DMS153 (cell line): ENCODE data around the gene PCDHGB4.
"Not testable (repeated sequence)": the region's sequence is repeated elsewhere in the genome, so short reads cannot be mapped to it uniquely, and the experiment has no call there.

Experiments used
- DNase-seq: peaks from one replicate; lab custom pipeline; 2025; lab: John Stamatoyannopoulos, UW

Gene PCDHGB4

GRCh38 chr5:141387557-141388311 is at the start of gene PCDHGB4:
Gene PCDHGB4, plus strand, starts transcription at chr5:141387698. Its CDS starts 187 bp downstream, at chr5:141387885.
- DNase-seq = not testable (repeated sequence)

- no peak for DNase-seq
Measured at GRCh38 chr5:141338538-141339306, 48.8 kb upstream of the PCDHGB4 start, which contains the start of gene PCDHGA2. Gene PCDHGA2, plus strand, starts transcription at chr5:141338760.

GRCh38 chr5:141340781-141341354 is 46.6 kb upstream of the PCDHGB4 start:
- not testable (repeated sequence) for DNase-seq

GRCh38 chr5:141342773-141343172 is 44.7 kb upstream of the PCDHGB4 start:
- DNase-seq = no peak

GRCh38 chr5:141343242-141343952 is 44.1 kb upstream of the PCDHGB4 start, which contains the start of gene PCDHGA3:
Gene PCDHGA3, plus strand, starts transcription at chr5:141343829. Its CDS starts 205 bp downstream, at chr5:141344034.
- DNase-seq = no peak

- DNase-seq = no peak
Measured at GRCh38 chr5:141343953-141344463, 43.5 kb upstream of the PCDHGB4 start.

- no peak for DNase-seq
Measured at GRCh38 chr5:141345327-141345726, 42.2 kb upstream of the PCDHGB4 start.

GRCh38 chr5:141346017-141346416 is 41.5 kb upstream of the PCDHGB4 start:
- not testable (repeated sequence) for DNase-seq

GRCh38 chr5:141349917-141350619 is 37.4 kb upstream of the PCDHGB4 start, which contains the start of gene PCDHGB1:
Gene PCDHGB1, plus strand, starts transcription at chr5:141350099. Its CDS starts 162 bp downstream, at chr5:141350261.
- DNase-seq = no peak

- DNase-seq = no peak
Measured at GRCh38 chr5:141351591-141351990, 35.9 kb upstream of the PCDHGB4 start.

GRCh38 chr5:141354900-141355469 is 32.5 kb upstream of the PCDHGB4 start, which contains the start of gene PCDHGA4:
Gene PCDHGA4, plus strand, starts transcription at chr5:141355021. Its CDS starts 87 bp downstream, at chr5:141355108.
- no peak for DNase-seq

- no peak for DNase-seq
Measured at GRCh38 chr5:141355641-141356040, 31.9 kb upstream of the PCDHGB4 start.

- DNase-seq = no peak
Measured at GRCh38 chr5:141356133-141356532, 31.4 kb upstream of the PCDHGB4 start.

- no peak for DNase-seq
Measured at GRCh38 chr5:141356950-141357349, 30.5 kb upstream of the PCDHGB4 start.

- no peak for DNase-seq
Measured at GRCh38 chr5:141359790-141360426, 27.6 kb upstream of the PCDHGB4 start, which contains the start of gene PCDHGB2. Gene PCDHGB2, plus strand, starts transcription at chr5:141359994. Its CDS starts 142 bp downstream, at chr5:141360136.

GRCh38 chr5:141360685-141361084 is 26.8 kb upstream of the PCDHGB4 start:
- DNase-seq = no peak

GRCh38 chr5:141362719-141363118 is 24.8 kb upstream of the PCDHGB4 start:
- DNase-seq = no peak

GRCh38 chr5:141363952-141364660 is 23.4 kb upstream of the PCDHGB4 start, which contains the start of gene PCDHGA5:
Gene PCDHGA5, plus strand, starts transcription at chr5:141364162. Its CDS starts 169 bp downstream, at chr5:141364331.
- DNase-seq = no peak
